Astrocyte of the cerebellum (primary cell): ENCODE data around the gene BCAS1.

ENCODE experiments used
- DNase-seq: peaks from one replicate; pipeline ENCODE4 v3.0.0-alpha.2; 2011; ENCODE audit warnings: low read depth
- H3K4me3 ChIP-seq: 2 replicates; pipeline ENCODE4 v1.5.1; 2011; ENCODE audit warnings: mild to moderate bottlenecking, low read depth, low read length, moderate library complexity
- CTCF ChIP-seq: IDR thresholded peaks from 2 replicates; pipeline ENCODE4 v1.5.1; 2012; ENCODE audit warnings: low read length, low read depth, moderate library complexity, mild to moderate bottlenecking; ENCODE audit errors: missing control alignments
- in situ Hi-C: cut with HindIII; loops from 2 replicates; pipeline ENCODE4 v1.10.0; 2017; ENCODE audit warnings: low sequenced_read_pairs

Gene BCAS1

GRCh38 chr20:54020868-54021267 lies 49.5 kb downstream of the BCAS1 start:
- DNase-seq = no peak
- in situ Hi-C loops = no loop called here
- no peak overlapping the region for H3K4me3 ChIP-seq
- no peak for TF ChIP-seq CTCF

GRCh38 chr20:54020348-54020747 lies 50.0 kb downstream of the BCAS1 start:
- TF ChIP-seq CTCF = no peak
- no peak for DNase-seq
- in situ Hi-C loops = no loop called here
- no peak overlapping the region for H3K4me3 ChIP-seq

- no peak overlapping the region for H3K4me3 ChIP-seq
Observed at GRCh38 chr20:54019585-54019984, 50.8 kb downstream of the BCAS1 start.

GRCh38 chr20:54019127-54019526 lies 51.3 kb downstream of the BCAS1 start:
- no peak overlapping the region for H3K4me3 ChIP-seq
- no peak for DNase-seq
- in situ Hi-C loops = no loop called here
- TF ChIP-seq CTCF = no peak

More at GRCh38 chr20:54019585-54019984, 50.8 kb downstream of the BCAS1 start:
- in situ Hi-C loops = no loop called here
- DNase-seq = no peak
- no peak for TF ChIP-seq CTCF

- H3K4me3 ChIP-seq = no peak overlapping the region
- no peak for DNase-seq
- in situ Hi-C loops = no loop called here
Observed at GRCh38 chr20:54017846-54018245, 52.5 kb downstream of the BCAS1 start.

GRCh38 chr20:54015496-54015895 lies 54.9 kb downstream of the BCAS1 start:
- no peak overlapping the region for H3K4me3 ChIP-seq
- no peak for TF ChIP-seq CTCF
- DNase-seq = no peak
- in situ Hi-C loops = no loop called here

More at GRCh38 chr20:54017846-54018245, 52.5 kb downstream of the BCAS1 start:
- TF ChIP-seq CTCF = no peak

GRCh38 chr20:54014293-54014926 lies 56.0 kb downstream of the BCAS1 start:
- no peak for TF ChIP-seq CTCF
- in situ Hi-C loops = no loop called here
- no peak overlapping the region for H3K4me3 ChIP-seq
- no peak for DNase-seq
